Heart left ventricle (tissue), 16 donors: ENCODE measurements around the gene ERBIN. TPM values are rescaled to one million over a fixed set of nuclear protein-coding genes. Genes with fewer than 3 reads are reported as not detected.

Experiments used
- ATAC-seq, 4 donors: fragments of 200-7000 bp; cut with Tn5 transposase; one replicate each; pipeline ENCODE4 v1.9.1; 2020 to 2022; ENCODE audit warnings: moderate library complexity in 4 of 4, mild to moderate bottlenecking in 3 of 4, moderate number of reproducible peaks in 1 of 4
- DNase-seq, 5 donors: peaks; one replicate each; pipeline ENCODE4 v3.0.0-alpha.2; 2020
- H3K27ac ChIP-seq, 12 donors: fragments of 200-600 bp; sonication (generic) in 4 of 12; one replicate each; pipeline versions ENCODE4 v1.5.0 to v1.8.0; 2016 to 2022; ENCODE audit warnings: mild to moderate bottlenecking in 2 of 12
- H3K27me3 ChIP-seq, 9 donors: fragments of 200-600 bp; sonication (generic) in 2 of 9; one replicate each; pipeline versions ENCODE4 v1.5.1 to v1.8.0; 2016 to 2022; ENCODE audit warnings: mild to moderate bottlenecking in 3 of 9
- H3K36me3 ChIP-seq, 9 donors: fragments of 200-600 bp; sonication (generic) in 2 of 9; one replicate each; pipeline versions ENCODE4 v1.5.0 to v1.8.0; 2018 to 2022; ENCODE audit warnings: mild to moderate bottlenecking in 2 of 9
- H3K4me1 ChIP-seq, 12 donors: fragments of 200-600 bp; sonication (generic) in 4 of 12; one replicate each; pipeline versions ENCODE4 v1.5.0 to v1.8.0; 2016 to 2022; ENCODE audit warnings: mild to moderate bottlenecking in 3 of 12
- H3K4me3 ChIP-seq, 12 donors: fragments of 200-600 bp; sonication (generic) in 4 of 12; one replicate each; pipeline versions ENCODE4 v1.5.0 to v1.8.0; 2017 to 2022; ENCODE audit warnings: mild to moderate bottlenecking in 9 of 12, moderate library complexity in 4 of 12
- H3K9me3 ChIP-seq, 12 donors: fragments of 200-600 bp; sonication (generic) in 4 of 12; one replicate each; pipeline versions ENCODE4 v1.5.0 to v1.8.0; 2016 to 2022; ENCODE audit warnings: mild to moderate bottlenecking in 1 of 12
- CTCF ChIP-seq, 12 donors: fragments of 200-600 bp; sonication (generic) in 4 of 12; IDR thresholded peaks; one replicate each; pipeline versions ENCODE4 v1.5.0 to v1.8.0; 2018 to 2022; ENCODE audit warnings: antibody characterized with exemption in 12 of 12, mild to moderate bottlenecking in 5 of 12
- POLR2A ChIP-seq, 2 donors: fragments of 450-650 bp; IDR thresholded peaks; one replicate each; pipeline ENCODE4 v1.6.1; 2017; ENCODE audit warnings: antibody characterized with exemption in 2 of 2, mild to moderate bottlenecking in 2 of 2, moderate library complexity in 2 of 2
- WGBS, 4 donors: extraction: QIAGEN DNeasy Blood & Tissue Kit in 2 of 4; methylation state at CpG; one replicate each; pipeline versions ENCODE4 v1.1.5 to v1.1.7; 2013 to 2018; 5-methylcytosine and 5-hydroxymethylcytosine counted together
- intact Hi-C, 10 donors: fragments of 100-400 bp; cut with DNase I; formaldehyde crosslinking; loops; one replicate each; pipeline versions ENCODE4 v1.11.1 to v1.14.2; 2022
- polyA plus RNA-seq, 2 donors: library from polyadenylated mRNA; stranded (reverse); fragments of 200-250 nt; gene quantifications; one replicate each; pipeline ENCODE4 v1.2.3, GENCODE V29; 2013
- total RNA-seq, 9 donors: library from RNA; depleted of rRNA in 2 of 9; stranded (reverse); fragments of >200 nt in 2 of 9; fragmentation: NEBNext Ultra II Directional in 3 of 9; extraction: Animal tissue kit (Norgen Biotek cat#: 25700) in 3 of 9; gene quantifications; one replicate each; pipeline versions ENCODE4 v1.1.0 to v1.2.4, GENCODE V29; 2016 to 2023
- donor health status: ischemic (EF 13 %, LVEDD 7.1; RV severe dilation, severe dysfunction).
- donor health status: healthy with polysubstance abuse.
- donor health status: DM: no; HTN: yes; CAD: no.
- donor health status: DM: no; HTN: no; CAD: no.
- donor health status: ischemic (EF 25% LVEDD 6.9; RV normal size, moderate dysfunction).
- donor health status: ischemic (EF 25% LVEDD 5.7; RV mildly dilated, moderate dysfunction).
- donor health status: healthy.
- donor health status: DM: yes; HTN: yes; CAD: no.
- donor health status: ischemic (EF 35%, LVEDD 5.7; RV mildly dilated, moderate dysfunction).
- donor health status: nonischemic (EF 11% LVEDD 7.7; RV severe dilation, severe dysfunction).
- donor health status: DM: yes; HTN: yes; CAD: no.
- donor health status: PGD.
- donor health status: ischemic (EF 29% LVEDD 5.4; RV normal size, mild dysfunction).
- donor health status: nonischemic (EF 23%, LVEDD 6.1; RV moderate dilation, normal function).

Gene ERBIN
- total and polyA plus RNA-seq, 11 donors = 6.7 to 59.1 (median 37.5) TPM

GRCh38 chr5:65924366-65925043 is 1.9 kb upstream of the ERBIN start:
- Histone ChIP-seq H3K4me1 (peaks cover 0 to 26% (median 11%) of the 10 kb centered on the region in 12 donors), H3K4me3 (peak overlapping the region; percentile 50 to 97 (median 91)), H3K27ac (peak overlapping the region; percentile 96 to 100 (median 99)), H3K9me3 (no peaks in the 10 kb centered on the region), H3K27me3 (no peaks in the 10 kb centered on the region), H3K36me3 (no peaks in the 10 kb centered on the region)
- intact Hi-C loops = loop anchor here in 9 of 10 donors (1.0 to 10.0 kb wide), 9 partner anchors 88 to 220 kb away; partner anchors contain the start of genes SREK1 (in 7 of the 9), NLN (in 1 of the 9) and SGTB (in 1 of the 9)
- 4 to 9% (median 5%) methylated on average over 19 of the region's 19 CpGs for WGBS, 4 donors
- DNase-seq (peak in 1 of 5 donors; percentile 18), ATAC-seq (no peak)
- TF ChIP-seq CTCF (IDR thresholded peaks at IDR 0.05) (no peak), POLR2A (IDR thresholded peaks at IDR 0.05) (no peak)

GRCh38 chr5:65925044-65925600 is 1.3 kb upstream of the ERBIN start:
- TF ChIP-seq POLR2A (IDR thresholded peaks at IDR 0.05) = no peak
- TF ChIP-seq CTCF (IDR thresholded peaks at IDR 0.05) = no peak
- Histone ChIP-seq H3K27me3 (no peaks in the 10 kb centered on the region), H3K27ac (peak overlapping the region; percentile 96 to 100 (median 99)), H3K4me3 (peak overlapping the region; percentile 50 to 97 (median 91)), H3K36me3 (peaks cover 0 to 5% (median 0%) of the 10 kb centered on the region in 9 donors), H3K9me3 (no peaks in the 10 kb centered on the region), H3K4me1 (peaks cover 0 to 32% (median 12%) of the 10 kb centered on the region in 12 donors)
- DNase-seq (peak; percentile 70 to 89 (median 81)), ATAC-seq (peak; percentile 40 to 60 (median 50))
- intact Hi-C loops = loop anchor here in 9 of 10 donors (1.0 to 10.0 kb wide), 8 partner anchors 87 to 220 kb away; partner anchors contain the start of gene SREK1 (in 7 of the 9)
- 0 to 3% (median 0%) methylated on average over 3 to 46 of the region's 46 CpGs for WGBS, 4 donors

- H3K4me1 ChIP-seq = peaks cover 0 to 38% (median 12%) of the 10 kb centered on the region in 12 donors
- H3K27ac ChIP-seq = peak overlapping the region; percentile 96 to 100 (median 99)
- no peaks in the 10 kb centered on the region for H3K27me3 ChIP-seq
- no peaks in the 10 kb centered on the region for H3K9me3 ChIP-seq
- peaks cover 0 to 7% (median 0%) of the 10 kb centered on the region in 9 donors for H3K36me3 ChIP-seq
- DNase-seq = peak; percentile 85 to 92 (median 87)
- peak overlapping the region; percentile 65 to 97 (median 91) for H3K4me3 ChIP-seq
- 0 to 1% (median 0%) methylated on average over 45 to 94 of the region's 94 CpGs for WGBS, 4 donors
- ATAC-seq = peak; percentile 62 to 94 (median 86)
- intact Hi-C loops = loop anchor here (1.0 to 10.0 kb wide), 10 partner anchors 61 to 219 kb away; partner anchors contain the start of genes SREK1 (in 10 of the 10), NLN (in 1 of the 10) and SGTB (in 1 of the 10)
- peak in 11 of 12 donors; percentile 6 to 63 (median 39) for TF ChIP-seq CTCF (IDR thresholded peaks at IDR 0.05)
- peak in 1 of 2 donors; percentile 80 for TF ChIP-seq POLR2A (IDR thresholded peaks at IDR 0.05)
Measured at GRCh38 chr5:65925601-65926275, 637 bp upstream of the ERBIN start.
